Measurements from ENCODE around the gene COX6A2.
A peak's percentile ranks its signal among the peaks of the same experiment; 100 is the strongest.
"Not testable (repeated sequence)": the region's sequence is repeated elsewhere in the genome, so short reads cannot be mapped to it uniquely, and the experiment has no call there.

COX6A2 gene

DNA sequence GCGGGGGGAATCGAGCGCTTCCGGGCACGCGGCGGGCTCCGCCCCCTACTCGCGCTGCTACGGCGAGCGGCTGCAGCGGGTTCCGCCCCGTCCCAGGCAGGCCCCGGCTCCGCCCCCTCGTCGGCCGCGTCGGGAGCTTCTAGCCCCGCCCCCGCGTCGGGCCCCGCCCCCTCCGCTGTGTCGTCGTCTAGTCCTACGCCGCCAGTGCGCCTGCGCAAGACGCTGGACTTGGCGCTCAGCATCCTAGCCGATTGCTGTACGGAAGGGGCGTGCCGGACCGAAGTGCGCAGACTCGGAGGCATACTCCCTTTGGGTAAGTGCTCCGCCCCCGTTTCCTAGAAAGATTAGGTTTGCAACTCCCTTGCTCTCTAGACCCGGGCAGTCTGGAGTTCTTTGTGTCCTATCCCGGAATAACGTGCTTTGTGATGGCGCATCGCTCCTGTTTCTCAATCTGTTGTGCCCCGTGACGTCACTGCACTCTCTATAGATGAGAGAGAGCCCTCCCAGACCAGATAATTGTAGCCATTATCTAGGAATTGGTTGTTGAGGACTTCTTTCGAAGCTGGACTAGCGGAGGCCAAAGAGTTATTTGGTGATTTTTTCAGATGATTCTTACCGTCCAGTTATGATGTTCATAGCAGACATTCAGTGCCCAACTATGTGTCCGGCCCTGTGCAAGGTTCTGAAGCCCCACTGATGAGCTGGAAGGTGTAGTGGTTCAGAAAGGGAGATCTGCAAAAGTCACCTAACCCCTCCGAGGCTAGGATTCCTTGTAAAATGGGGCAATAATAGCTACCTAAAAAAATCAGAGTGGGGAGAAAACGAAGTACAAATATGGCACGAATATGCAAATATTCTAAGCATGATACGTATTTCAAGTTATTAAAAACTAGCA is 31.8 kb upstream of the COX6A2 start:
- H3K4me1 ChIP-seq (ENCODE audit: control insufficient read depth, low read depth, low read length): no peaks in the 10 kb centered on the region
- peak overlapping the region; percentile 81 for H3K27ac ChIP-seq (ENCODE audit: low read length)
- H3K27me3 ChIP-seq (ENCODE audit: control insufficient read depth, insufficient read depth, low read length): no peaks in the 10 kb centered on the region
- H3K4me3 ChIP-seq (ENCODE audit: low read length): peak overlapping the region; percentile 86
- peak overlapping the region; percentile 90 for H3K9ac ChIP-seq (ENCODE audit: low read length)
- no peaks in the 10 kb centered on the region for H3K9me3 ChIP-seq (ENCODE audit: control insufficient read depth, low read depth, low read length)
- no peaks in the 10 kb centered on the region for H3K36me3 ChIP-seq (ENCODE audit: control insufficient read depth, low read depth, low read length)

DNA sequence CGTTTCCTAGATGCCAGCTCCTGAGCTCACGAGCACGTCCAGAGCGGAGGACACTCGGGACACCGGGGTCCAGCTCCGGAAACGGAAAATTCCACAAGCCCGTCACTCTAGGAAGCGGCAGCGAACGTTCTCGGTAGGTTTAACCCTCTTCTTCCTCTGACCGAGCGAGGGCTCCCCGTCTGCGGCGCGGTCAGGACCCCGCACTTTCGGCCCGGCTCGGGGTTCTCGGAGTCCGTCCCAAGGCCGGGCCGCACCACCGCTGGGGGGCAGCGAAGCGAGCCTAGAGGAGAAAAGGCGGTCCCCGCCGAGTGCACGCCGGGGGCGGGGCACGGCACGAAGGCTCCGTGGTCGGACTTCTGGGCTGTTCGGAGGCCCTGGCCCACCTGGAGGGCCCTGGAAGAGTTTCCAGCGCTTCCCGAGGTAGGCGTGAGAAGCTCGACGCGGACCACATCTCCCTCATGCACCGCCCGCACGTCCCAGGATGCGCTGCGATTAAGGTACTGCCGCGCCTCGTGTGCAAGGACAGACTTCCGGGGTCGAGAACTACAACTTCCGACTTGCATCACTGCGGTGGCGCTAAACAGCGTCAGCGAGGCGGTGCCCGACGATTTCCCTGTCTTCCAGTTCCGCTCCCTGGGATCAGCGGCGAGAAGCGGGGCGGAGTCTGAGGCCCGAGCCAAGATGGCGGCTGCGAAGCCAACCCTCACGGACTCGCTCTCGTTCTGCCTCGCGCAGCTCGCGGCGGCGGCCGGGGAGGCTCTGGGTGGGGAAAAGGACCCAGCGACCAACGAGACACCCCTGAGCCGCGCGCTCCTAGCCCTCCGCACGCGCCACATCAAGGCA is 30.9 kb upstream of the COX6A2 start, which contains the start of gene ARMC5:
ARMC5 (plus strand) TSS at position 658 of the 843 bp plus-strand sequence; CDS start at position 682, 24 bp downstream.
- peak within 1 kb of the TSS; percentile 90 for H3K9ac ChIP-seq (ENCODE audit: low read length)
- H3K4me1 ChIP-seq (ENCODE audit: control insufficient read depth, low read depth, low read length): peaks cover 2% of the 10 kb centered on the region
- peak within 1 kb of the TSS; percentile 81 for H3K27ac ChIP-seq (ENCODE audit: low read length)
- H3K27me3 ChIP-seq (ENCODE audit: control insufficient read depth, insufficient read depth, low read length): no peaks in the 10 kb centered on the region
- H3K9me3 ChIP-seq (ENCODE audit: control insufficient read depth, low read depth, low read length): no peaks in the 10 kb centered on the region
- H3K36me3 ChIP-seq (ENCODE audit: control insufficient read depth, low read depth, low read length): no peaks in the 10 kb centered on the region
- peak within 1 kb of the TSS; percentile 86 for H3K4me3 ChIP-seq (ENCODE audit: low read length)

DNA sequence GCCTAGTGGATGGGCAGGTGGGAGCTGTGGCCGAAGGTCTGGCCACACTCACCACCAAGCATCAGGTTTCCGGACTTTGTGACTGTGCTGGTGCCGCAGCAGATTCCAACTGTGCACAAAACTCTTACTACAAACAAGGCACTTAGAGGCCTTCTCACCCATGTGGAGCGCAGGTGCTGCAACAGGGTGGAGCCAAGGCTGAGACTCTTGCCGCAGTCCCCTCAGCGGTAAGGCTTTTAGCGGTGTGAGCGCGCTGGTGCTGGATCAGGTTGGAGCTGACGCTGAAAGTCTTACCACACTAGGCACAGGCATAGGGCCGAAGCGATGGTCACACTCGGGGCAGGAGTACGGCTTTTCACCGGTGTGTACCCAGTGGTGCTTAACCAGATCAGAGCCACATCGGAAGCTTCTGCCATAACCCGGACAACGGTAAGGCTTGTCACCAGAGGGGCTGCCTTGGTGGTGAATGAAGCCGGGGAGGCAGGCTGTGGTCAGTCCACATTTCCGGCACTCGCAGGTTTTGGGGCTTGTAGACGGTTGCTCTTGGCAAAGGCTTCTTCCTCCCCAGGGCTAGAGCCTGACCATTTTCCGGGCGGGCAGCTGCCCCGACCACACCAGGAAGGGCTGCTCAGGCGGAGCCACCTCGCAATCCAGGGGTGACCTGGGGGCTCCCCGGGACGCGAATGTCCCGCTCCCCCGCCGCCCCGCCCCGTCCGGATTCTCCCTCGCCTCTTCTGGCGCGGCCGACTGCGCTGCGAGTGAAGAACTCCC is 30.1 kb upstream of the COX6A2 start:
- Histone ChIP-seq H3K4me1 (ENCODE audit: control insufficient read depth, low read depth, low read length) (peaks cover 10% of the 10 kb centered on the region), H3K36me3 (ENCODE audit: control insufficient read depth, low read depth, low read length) (no peaks in the 10 kb centered on the region), H3K4me3 (ENCODE audit: low read length) (peak overlapping the region; percentile 86), H3K27ac (ENCODE audit: low read length) (no peak overlapping the region), H3K27me3 (ENCODE audit: control insufficient read depth, insufficient read depth, low read length) (no peaks in the 10 kb centered on the region), H3K9me3 (ENCODE audit: control insufficient read depth, low read depth, low read length) (no peaks in the 10 kb centered on the region), H3K9ac (ENCODE audit: low read length) (peak overlapping the region; percentile 90)

DNA sequence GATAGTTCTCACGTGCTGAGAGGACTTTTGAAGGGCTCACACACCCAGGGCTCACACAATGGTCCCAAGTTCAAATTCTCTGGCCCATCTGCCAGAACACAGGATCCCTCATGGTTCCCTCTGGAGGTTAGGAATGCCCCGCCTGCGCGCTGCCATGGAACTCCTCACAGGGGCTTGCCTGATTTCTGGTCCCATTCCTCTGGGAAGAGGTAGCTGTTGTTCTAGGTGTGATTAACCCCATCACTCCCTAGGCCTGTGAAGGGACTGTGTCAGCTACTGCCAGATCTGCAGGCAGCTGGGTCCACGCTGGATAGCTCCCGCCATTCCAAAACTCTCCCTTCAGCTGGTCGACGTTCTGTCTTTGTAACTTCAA is 28.8 kb upstream of the COX6A2 start:
- H3K27ac ChIP-seq (ENCODE audit: low read length): no peak overlapping the region

DNA sequence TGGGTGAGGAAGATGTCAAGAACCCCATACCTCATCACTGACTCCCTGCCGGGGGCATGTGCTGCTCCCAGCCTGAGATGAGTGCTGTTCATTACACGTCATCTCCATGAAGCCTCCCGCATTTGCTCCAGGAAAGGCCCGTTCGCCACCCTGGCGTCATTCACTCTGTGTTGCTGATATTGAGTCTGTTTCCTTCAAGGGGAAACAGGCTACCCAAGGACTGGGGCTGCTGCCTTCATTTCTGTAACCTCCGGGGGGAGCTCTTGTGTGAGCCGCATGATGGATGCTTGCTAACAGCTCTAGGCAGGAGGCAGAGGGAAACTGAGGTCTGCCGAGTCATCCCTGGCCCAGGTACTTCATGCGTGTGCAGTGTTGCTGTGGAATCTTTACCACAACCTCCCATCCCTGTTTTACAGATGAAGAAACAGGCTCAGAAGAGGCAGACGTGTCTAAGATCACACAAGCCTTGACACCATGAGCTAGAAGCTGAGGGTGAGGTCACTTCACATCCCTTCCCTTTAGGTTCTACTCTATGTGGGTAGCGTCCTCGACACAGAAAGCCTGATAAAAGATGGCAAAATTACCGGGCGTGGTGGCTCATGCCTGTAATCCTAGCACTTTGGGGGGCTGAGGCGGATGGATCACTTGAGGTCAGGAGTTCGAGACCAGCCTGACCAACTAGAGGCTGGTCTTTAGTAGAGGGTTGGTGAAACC is 27.6 kb upstream of the COX6A2 start:
- Histone ChIP-seq H3K4me1 (ENCODE audit: control insufficient read depth, low read depth, low read length) (peaks cover 20% of the 10 kb centered on the region), H3K9ac (ENCODE audit: low read length) (no peak overlapping the region), H3K36me3 (ENCODE audit: control insufficient read depth, low read depth, low read length) (no peaks in the 10 kb centered on the region), H3K27ac (ENCODE audit: low read length) (no peak overlapping the region), H3K4me3 (ENCODE audit: low read length) (no peak overlapping the region), H3K27me3 (ENCODE audit: control insufficient read depth, insufficient read depth, low read length) (no peaks in the 10 kb centered on the region), H3K9me3 (ENCODE audit: control insufficient read depth, low read depth, low read length) (no peaks in the 10 kb centered on the region)

More for the DNA sequence above, 28.8 kb upstream of the COX6A2 start:
- Histone ChIP-seq H3K4me3 (ENCODE audit: low read length) (no peak overlapping the region), H3K27me3 (ENCODE audit: control insufficient read depth, insufficient read depth, low read length) (no peaks in the 10 kb centered on the region), H3K9me3 (ENCODE audit: control insufficient read depth, low read depth, low read length) (no peaks in the 10 kb centered on the region), H3K4me1 (ENCODE audit: control insufficient read depth, low read depth, low read length) (peaks cover 20% of the 10 kb centered on the region), H3K9ac (ENCODE audit: low read length) (no peak overlapping the region), H3K36me3 (ENCODE audit: control insufficient read depth, low read depth, low read length) (no peaks in the 10 kb centered on the region)

DNA sequence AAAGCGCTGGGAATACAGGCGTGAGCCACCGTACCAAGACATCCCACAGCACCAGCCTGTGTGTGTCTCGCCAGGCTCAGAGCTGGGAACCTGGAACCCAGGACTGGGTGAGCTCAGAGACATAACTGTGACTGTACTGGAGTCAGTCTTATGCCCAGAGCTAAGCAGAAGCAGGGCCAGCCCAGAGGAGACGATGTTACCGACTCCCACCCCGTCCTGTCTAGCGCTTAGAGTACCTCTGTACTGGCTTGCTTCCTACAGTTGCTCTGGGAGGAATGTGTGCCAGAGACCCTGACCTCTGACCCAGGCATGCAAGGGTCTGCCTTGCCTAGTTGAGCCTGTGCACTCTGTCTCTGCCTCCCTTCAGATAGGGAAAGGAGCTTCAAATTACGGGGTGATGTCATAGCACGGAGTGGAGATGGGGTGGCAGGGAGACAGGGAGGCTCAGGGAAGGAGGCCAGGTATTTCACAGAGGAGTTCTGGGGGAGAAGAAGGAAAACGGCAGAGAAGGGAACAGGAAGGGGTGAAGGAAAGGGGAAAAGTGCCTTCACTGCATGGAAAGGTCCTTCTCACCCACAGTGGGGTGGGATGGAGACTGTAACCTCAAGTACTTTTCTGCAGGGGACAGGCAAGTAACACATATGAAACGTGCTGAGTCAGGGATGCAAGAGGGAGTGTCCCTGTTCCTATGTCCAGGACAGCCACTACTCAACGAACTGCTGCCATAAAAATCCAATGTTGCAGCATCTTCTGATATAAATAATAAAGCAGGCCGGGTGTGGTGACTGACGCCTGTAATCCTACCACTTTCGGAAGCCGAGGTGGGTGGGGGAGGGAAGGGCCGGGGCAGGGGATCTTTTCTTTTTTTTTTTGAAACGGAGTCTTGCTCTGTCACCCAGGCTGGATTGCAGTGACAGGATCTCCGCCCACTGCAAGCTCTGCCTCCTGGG is 25.4 kb upstream of the COX6A2 start:
- H3K9ac ChIP-seq (ENCODE audit: low read length): no peak overlapping the region
- H3K4me1 ChIP-seq (ENCODE audit: control insufficient read depth, low read depth, low read length): peaks cover 20% of the 10 kb centered on the region
- H3K27ac ChIP-seq (ENCODE audit: low read length): no peak overlapping the region
- H3K4me3 ChIP-seq (ENCODE audit: low read length): no peak overlapping the region
- no peaks in the 10 kb centered on the region for H3K27me3 ChIP-seq (ENCODE audit: control insufficient read depth, insufficient read depth, low read length)
- no peaks in the 10 kb centered on the region for H3K9me3 ChIP-seq (ENCODE audit: control insufficient read depth, low read depth, low read length)
- H3K36me3 ChIP-seq (ENCODE audit: control insufficient read depth, low read depth, low read length): no peaks in the 10 kb centered on the region

DNA sequence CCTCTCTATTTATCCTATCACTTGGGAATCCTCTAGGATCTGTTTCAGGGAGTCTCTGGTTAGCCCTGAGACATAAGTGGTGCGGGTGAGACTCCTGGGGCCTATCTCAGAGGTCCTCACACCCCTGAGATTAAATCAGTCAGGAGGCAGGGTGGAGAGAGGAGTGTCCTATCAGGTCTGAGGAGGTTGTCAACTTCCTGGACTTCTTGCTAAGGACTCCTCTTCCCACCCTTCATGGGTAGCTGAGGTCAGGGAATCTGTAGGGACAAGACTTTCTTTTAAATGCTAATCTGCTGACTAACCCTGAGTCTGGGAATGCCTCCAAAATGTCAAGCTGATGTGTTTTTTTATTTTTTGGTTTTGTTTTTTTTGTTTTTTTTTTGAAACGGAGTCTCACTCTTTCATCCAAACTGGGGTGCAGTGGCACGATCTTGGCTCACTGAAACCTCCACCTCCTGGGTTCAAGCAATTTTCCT is 24.5 kb upstream of the COX6A2 start:
- Histone ChIP-seq H3K27ac (ENCODE audit: low read length) (no peak overlapping the region), H3K4me3 (ENCODE audit: low read length) (no peak overlapping the region), H3K27me3 (ENCODE audit: control insufficient read depth, insufficient read depth, low read length) (no peaks in the 10 kb centered on the region), H3K4me1 (ENCODE audit: control insufficient read depth, low read depth, low read length) (peaks cover 20% of the 10 kb centered on the region), H3K9me3 (ENCODE audit: control insufficient read depth, low read depth, low read length) (no peaks in the 10 kb centered on the region), H3K36me3 (ENCODE audit: control insufficient read depth, low read depth, low read length) (no peaks in the 10 kb centered on the region), H3K9ac (ENCODE audit: low read length) (no peak overlapping the region)

DNA sequence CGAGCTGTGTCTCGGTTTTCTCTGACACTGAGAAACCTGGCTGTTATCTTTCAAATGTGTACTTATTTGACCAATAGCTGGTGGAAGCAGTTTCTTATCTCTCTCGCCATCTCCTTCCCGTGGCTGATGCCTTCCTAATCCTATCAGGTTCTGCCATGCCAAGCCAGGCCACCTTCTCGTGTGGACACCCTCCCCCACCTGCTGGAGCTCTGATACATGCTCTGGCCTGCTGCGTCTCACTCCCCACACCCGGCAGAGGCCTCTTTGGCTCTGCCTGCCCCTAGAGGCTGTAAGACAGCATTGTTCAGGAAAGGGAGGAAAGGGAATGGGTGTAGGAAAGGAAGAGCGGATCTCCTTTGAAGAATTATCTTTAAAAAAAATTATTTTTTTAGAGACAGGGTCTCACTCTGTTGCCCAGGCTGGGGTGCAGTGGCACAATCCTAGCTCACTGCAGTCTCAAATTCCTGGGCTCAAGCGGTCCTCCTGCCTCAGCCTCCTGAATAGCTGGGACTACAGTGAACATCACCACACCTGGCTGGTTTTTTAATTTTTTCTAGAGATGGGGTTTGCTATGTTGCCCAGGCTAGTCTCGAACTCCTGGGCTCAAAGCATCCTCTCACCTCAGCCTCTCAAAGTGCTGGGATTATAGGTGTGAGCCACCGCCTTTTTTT is 23.7 kb upstream of the COX6A2 start:
- Histone ChIP-seq H3K27me3 (ENCODE audit: control insufficient read depth, insufficient read depth, low read length) (no peaks in the 10 kb centered on the region), H3K9ac (ENCODE audit: low read length) (no peak overlapping the region), H3K4me3 (ENCODE audit: low read length) (no peak overlapping the region), H3K4me1 (ENCODE audit: control insufficient read depth, low read depth, low read length) (peaks cover 20% of the 10 kb centered on the region), H3K27ac (ENCODE audit: low read length) (no peak overlapping the region), H3K9me3 (ENCODE audit: control insufficient read depth, low read depth, low read length) (no peaks in the 10 kb centered on the region), H3K36me3 (ENCODE audit: control insufficient read depth, low read depth, low read length) (no peaks in the 10 kb centered on the region)

DNA sequence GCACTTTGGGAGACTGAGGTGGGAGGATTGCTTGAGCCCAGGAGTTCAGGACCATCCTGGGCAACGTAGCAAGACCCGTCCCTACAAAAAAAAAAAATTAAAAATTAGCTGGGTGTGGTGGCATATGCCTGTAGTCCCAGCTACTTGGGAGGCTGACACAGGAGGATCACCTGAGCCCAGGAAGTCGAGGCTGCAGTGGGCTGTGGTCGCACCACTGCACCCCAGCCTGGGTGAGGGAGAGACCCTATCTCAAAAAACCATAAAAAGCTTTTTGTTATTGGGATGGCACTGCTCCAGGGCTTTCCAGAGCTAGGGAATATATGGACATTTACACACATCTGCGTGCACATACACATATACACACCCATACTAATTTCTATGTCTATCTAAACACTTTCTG is 23.0 kb upstream of the COX6A2 start:
- Histone ChIP-seq H3K27ac (ENCODE audit: low read length) (no peak overlapping the region), H3K4me3 (ENCODE audit: low read length) (no peak overlapping the region), H3K9ac (ENCODE audit: low read length) (no peak overlapping the region), H3K4me1 (ENCODE audit: control insufficient read depth, low read depth, low read length) (peaks cover 20% of the 10 kb centered on the region), H3K9me3 (ENCODE audit: control insufficient read depth, low read depth, low read length) (no peaks in the 10 kb centered on the region), H3K27me3 (ENCODE audit: control insufficient read depth, insufficient read depth, low read length) (no peaks in the 10 kb centered on the region), H3K36me3 (ENCODE audit: control insufficient read depth, low read depth, low read length) (no peaks in the 10 kb centered on the region)

DNA sequence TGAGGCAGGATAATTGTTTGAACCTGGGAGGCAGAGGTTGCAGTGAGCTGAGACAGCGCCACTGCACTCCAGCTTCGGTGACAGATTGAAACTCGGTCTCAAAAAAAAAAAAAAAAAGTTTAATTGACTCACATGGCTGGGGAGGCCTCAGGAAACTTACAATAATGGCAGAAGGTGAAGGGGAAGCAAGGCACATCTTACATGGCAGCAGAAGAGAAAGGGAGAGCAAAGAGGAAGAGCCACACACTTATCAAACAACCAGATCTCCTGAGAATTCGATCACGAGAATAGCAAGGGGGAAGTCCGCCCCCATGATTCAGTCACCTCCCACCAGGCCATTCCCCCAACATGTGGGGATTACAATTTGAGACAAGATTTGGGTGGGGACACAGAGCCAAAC is 17.8 kb upstream of the COX6A2 start:
- not testable (repeated sequence) for H3K4me3 ChIP-seq (ENCODE audit: low read length); H3K27ac ChIP-seq (ENCODE audit: low read length); H3K27me3 ChIP-seq (ENCODE audit: control insufficient read depth, insufficient read depth, low read length); H3K9ac ChIP-seq (ENCODE audit: low read length); H3K36me3 ChIP-seq (ENCODE audit: control insufficient read depth, low read depth, low read length); H3K4me1 ChIP-seq (ENCODE audit: control insufficient read depth, low read depth, low read length); H3K9me3 ChIP-seq (ENCODE audit: control insufficient read depth, low read depth, low read length)

Data from iPS-18a (cell line).